Parietal lobe (tissue), 2 donors: ENCODE data around the gene CNOT9. TPM values are rescaled to one million over a fixed set of nuclear protein-coding genes. Genes with fewer than 3 reads are reported as not detected.

ENCODE experiments used
- small RNA-seq: library from RNA; depleted of rRNA; stranded (forward); fragments of <200 nt; gene quantifications from one replicate; pipeline ENCODE3, GENCODE V24; 2014; ENCODE audit warnings: low replicate concordance
- total RNA-seq: library from RNA; depleted of rRNA; stranded (reverse); fragments of >200 nt; gene quantifications from one replicate; pipeline ENCODE4 v1.2.3, GENCODE V29; 2014

CNOT9 gene
- 53.8 TPM for total RNA-seq

GRCh38 chr2:218568190-218569037 lies at the start of gene CNOT9, which contains the start of gene USP37:
TSS of gene CNOT9 (plus strand) at chr2:218568839. CDS start at chr2:218568955, 116 bp downstream.
TSS of gene USP37 (minus strand) at chr2:218568351. CDS start at chr2:218558653, 9,698 bp downstream.

GRCh38 chr2:218607436-218608115 lies 38.9 kb downstream of the CNOT9 start, which contains the start of gene PLCD4:
TSS of gene PLCD4 (plus strand) at chr2:218607899. CDS start at chr2:218615740, 7,841 bp downstream.

Small RNA genes within 50 kb of the gene (small RNA-seq; reads per million reads assigned to genes)
- not detected for gene RNU6-136P

Other genes starting within 250 kb of the CNOT9 start
- 2.5 TPM for gene CATIP, start 212.0 kb upstream of the CNOT9 start, total RNA-seq
- gene SLC11A1, start 186.6 kb upstream of the CNOT9 start, total RNA-seq: 3.8 TPM
- 11.9 TPM for gene CTDSP1, start 169.0 kb upstream of the CNOT9 start, total RNA-seq
- gene VIL1, start 149.7 kb upstream of the CNOT9 start, total RNA-seq: not detected
- 43.8 TPM for gene USP37, start 488 bp upstream of the CNOT9 start, total RNA-seq
- 2.2 TPM for gene PLCD4, start 39.1 kb downstream of the CNOT9 start, total RNA-seq
- 31.0 TPM for gene ZNF142, start 90.8 kb downstream of the CNOT9 start, total RNA-seq
- 30.4 TPM for gene BCS1L, start 90.8 kb downstream of the CNOT9 start, total RNA-seq
- gene RNF25, start 103.2 kb downstream of the CNOT9 start, total RNA-seq: 25.0 TPM
- 77.0 TPM for gene STK36, start 103.2 kb downstream of the CNOT9 start, total RNA-seq
- 21.9 TPM for gene TTLL4, start 142.0 kb downstream of the CNOT9 start, total RNA-seq
- gene CYP27A1, start 213.3 kb downstream of the CNOT9 start, total RNA-seq: 3.4 TPM